RPMI7951 (cell line): ENCODE results near the gene INSYN1. TPM values are rescaled to one million over a fixed set of nuclear protein-coding genes. Genes with fewer than 3 reads are reported as not detected.
"Not testable (repeated sequence)": the region's sequence is repeated elsewhere in the genome, so short reads cannot be mapped to it uniquely, and the experiment has no call there.

ENCODE experiments used
- DNase-seq: peaks from one replicate; pipeline ENCODE4 v3.0.0-alpha.2; 2012; ENCODE audit warnings: low read depth
- total RNA-seq: library from RNA; depleted of rRNA; stranded (reverse); fragments of >200 nt; shearing (Covaris generic); gene quantifications from 2 replicates; pipeline ENCODE4 v1.2.3, GENCODE V29; 2014

Gene INSYN1
- total RNA-seq, 1 experiment from 2014 or later = not detected

DNA sequence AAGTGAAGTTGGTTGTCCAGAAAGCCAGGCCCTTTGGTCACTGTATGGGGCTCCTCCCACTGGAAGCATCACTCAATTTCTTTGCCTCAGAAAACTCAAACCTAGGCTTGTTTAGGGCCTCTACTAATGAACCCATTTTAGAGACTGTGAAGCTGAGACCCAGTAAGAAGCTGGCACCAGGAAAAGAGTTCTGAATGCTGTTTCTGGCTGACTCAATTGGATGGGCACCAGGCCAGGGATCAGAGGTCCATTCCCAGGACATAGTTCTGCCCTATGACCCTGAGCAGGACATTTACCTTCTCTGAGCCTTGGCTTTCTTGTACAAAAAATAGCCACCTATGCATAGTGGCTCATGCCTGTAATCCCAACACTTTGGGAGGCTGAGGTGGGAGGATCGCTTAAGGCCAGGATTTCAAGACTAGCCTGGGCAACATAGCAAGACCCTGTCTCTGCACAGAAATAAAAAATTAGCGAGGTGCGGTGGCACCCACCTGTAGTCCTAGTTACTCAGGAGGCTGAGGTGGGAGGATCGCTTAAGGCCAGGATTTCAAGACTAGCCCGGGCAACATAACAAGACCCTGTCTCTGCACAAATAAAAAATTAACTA, 38.4 kb downstream of the INSYN1 start:
- DNase-seq = no peak

GRCh38 chr15:73712107-73712506, 41.0 kb downstream of the INSYN1 start:
- DNase-seq = no peak

DNA sequence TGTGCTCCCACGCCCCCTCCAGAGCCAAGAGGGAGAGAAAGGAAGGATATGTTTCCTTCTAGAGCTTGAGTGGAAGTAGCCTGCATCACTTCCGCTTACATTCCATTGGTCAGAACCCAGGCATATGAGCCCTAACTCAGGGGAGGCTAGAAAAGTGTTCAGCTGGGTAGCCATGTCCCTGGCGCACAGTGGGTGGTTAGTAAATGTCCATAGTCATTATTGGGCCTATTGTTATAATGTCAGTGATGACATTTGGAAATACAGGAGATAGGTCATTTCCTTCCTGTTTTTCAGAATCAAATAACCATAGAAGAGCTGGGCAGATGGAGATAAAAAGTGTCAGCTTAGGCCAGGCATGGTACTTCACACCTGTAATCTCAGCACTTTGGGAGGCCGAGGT, 41.6 kb downstream of the INSYN1 start:
- no peak for DNase-seq

DNA sequence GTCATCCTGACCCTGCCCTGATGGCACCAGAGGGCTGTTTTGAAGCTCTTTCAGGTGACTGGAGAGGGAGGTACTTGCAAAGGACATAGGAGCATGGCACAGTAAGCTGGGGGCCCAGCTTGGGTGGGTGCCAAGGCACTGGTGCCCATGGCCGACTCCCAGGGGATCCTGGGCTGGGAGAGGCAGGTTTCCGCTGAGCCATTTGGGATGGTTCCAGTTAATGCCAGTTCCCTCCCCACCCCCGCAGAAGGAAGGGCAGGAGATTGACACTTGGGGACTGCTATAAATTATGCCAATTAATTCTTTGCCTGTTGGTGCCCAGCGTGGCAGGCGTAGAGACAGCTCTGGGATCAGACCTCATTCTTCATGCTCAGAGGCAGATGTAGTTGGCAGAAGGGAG, 42.8 kb downstream of the INSYN1 start:
- DNase-seq = no peak

DNA sequence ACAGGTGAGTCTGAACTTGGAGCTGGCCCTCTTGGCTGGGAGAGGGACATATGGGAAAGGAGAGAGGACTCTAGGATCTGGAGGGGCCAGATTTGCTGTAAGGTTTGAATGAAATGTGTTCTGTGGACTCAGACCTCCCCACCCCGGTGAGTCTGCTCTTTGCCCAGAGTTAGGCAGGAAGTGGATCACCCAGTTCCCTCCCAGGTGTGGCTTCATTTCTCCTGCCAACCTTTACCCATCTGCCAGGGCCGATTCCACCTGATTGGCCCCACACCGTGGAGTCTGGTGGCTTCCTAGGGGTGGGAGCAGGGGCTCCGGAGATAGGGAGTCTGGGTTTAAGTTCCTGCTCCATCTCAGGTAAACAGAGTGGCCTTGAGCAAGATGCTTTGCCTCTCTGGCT, 43.5 kb downstream of the INSYN1 start:
- no peak for DNase-seq

DNA sequence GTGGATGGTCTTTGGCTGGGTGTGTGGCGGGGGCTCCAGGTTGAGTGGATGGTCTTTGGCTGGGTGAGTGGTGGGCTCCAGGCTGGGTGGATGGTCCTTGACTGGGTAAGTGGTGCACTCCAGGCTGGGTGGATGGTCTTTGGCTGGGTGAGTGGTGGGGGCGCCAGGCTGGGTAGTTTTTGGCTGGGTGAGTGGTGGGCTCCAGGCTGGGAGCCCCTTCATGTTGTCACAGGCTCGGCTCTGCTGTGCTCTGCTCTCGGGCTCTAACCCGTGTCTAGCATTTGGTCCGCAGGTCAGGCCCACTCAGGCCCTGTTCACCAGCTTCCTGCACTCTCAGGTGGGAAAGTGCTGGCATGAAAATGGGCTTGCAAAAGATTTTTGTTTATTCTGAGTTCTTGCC, 43.9 kb downstream of the INSYN1 start:
- no peak for DNase-seq

- no peak for DNase-seq
Observed at GRCh38 chr15:73708691-73709090, 44.5 kb downstream of the INSYN1 start.

DNA sequence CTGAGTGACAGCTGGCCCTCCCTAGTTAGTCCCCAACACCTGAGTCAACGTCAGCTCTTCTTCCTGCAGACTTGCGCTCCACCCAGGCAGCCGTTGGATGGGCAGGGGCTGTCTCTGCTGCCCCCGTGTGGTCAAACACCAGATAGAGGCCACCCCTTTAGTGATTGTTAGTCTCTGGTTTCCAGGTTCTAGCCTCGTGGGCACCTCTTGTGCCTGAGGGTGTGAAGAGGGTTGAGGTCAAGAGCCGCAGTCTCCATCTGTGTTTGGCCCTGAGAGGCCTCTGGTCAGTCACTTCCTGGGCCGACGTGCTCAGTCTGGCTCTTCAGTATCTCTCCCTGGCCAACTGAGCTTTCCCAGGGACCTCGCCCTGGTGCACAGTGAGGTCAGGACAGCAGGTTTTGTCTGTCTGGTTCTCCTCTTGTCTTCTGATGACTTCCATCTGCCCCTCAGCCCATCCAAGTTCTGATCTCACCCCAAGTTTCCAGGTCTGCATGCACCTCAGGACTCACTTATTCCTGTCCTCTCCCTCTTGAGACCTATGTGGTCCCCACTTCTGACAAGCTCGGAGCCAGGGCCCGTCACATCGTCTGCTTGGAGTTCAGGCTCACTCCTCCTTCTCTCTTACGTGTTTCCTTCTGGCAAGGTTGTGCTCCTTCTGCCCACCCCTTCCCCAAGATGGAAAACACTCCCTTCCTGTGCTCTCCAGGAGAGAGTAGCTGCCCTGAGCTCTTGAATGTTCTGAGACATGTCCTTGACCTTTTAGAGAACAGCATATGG, 48.1 kb downstream of the INSYN1 start:
- DNase-seq = peak; percentile 45

GRCh38 chr15:73704142-73704868, 48.8 kb downstream of the INSYN1 start:
- DNase-seq = not testable (repeated sequence)

DNA sequence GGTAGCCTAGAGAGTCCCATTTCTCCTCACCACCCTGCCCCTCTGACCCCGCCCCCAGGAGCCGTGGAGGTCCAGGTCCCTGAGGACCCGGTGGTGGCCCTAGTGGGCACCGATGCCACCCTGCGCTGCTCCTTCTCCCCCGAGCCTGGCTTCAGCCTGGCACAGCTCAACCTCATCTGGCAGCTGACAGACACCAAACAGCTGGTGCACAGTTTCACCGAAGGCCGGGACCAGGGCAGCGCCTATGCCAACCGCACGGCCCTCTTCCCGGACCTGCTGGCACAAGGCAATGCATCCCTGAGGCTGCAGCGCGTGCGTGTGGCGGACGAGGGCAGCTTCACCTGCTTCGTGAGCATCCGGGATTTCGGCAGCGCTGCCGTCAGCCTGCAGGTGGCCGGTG, 49.5 kb downstream of the INSYN1 start:
- not testable (repeated sequence) for DNase-seq

- not testable (repeated sequence) for DNase-seq
Observed at GRCh38 chr15:73702311-73703239, 50.6 kb downstream of the INSYN1 start.

GRCh38 chr15:73700041-73700842, 52.9 kb downstream of the INSYN1 start:
- DNase-seq = peak; percentile 74

GRCh38 chr15:73699249-73700040, 53.7 kb downstream of the INSYN1 start:
- DNase-seq = no peak

DNA sequence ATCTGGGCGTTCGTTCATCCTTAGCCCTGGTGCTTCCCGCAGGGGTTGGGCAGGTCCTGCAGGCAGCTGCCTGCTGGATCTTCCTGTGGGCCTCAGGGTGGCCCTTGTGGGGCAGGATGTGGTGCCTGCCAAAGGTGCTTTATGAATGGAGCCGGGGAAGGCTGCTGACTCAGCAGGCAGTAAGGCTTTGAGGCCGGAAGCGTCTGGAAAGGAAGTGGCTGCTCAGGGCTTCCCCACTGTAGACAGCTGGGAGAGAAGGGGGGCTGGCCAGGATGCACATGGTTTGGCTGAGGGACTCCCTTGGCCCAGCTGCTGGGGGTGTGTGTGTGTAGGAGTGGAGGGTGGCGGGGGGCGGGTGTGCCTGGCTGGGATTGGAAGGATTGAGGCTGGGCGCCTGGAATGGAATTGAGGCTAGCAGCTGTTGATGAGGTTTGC, 56.1 kb downstream of the INSYN1 start:
- peak; percentile 99 for DNase-seq

GRCh38 chr15:73696641-73697001, 56.5 kb downstream of the INSYN1 start:
- DNase-seq = no peak

GRCh38 chr15:73695773-73696640, 57.1 kb downstream of the INSYN1 start:
- DNase-seq = no peak

DNA sequence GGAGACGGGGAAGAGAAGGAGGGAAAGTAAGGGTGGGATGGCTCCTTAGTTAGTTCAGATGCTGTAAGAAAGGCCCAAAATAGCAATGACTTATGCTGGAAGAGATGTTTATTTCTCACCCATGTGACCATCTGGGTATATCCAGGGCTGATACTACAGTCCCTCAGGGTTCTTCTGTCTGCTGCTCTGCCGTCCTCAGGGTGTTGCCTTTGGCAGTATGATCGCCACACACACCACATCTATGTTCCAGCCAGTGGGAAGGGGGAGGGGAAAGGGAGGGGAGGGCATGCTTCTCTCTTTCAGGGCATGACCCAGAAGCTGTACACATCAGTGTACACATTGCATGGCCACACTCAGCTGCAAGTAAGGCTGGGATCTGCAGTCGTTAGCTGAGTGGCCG, 58.7 kb downstream of the INSYN1 start:
- DNase-seq = peak; percentile 26

DNA sequence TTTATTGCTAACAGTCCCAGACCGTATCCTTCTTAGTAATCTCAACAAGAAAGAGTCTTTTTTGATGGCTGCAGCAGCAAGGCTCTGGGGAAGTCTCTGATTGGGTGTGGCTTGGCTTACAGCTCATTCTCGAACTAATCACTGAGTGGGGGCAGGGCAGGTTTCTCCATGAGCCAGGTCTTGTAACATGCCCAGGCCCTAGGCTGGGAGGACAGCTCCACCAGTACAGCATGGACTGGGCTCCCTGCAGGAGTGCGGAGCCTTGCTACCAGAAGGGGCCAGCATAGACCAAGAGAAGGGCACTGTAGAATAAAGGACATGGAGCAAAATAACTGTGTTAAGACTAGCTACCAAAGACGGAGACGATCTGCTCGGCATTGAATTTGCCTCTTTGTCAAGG, 61.8 kb downstream of the INSYN1 start:
- DNase-seq = peak; percentile 65

GRCh38 chr15:73688455-73688854, 64.7 kb downstream of the INSYN1 start:
- peak; percentile 50 for DNase-seq
